GM12878 (cell line): ENCODE data around the gene SUSD1. TPM values are rescaled to one million over a fixed set of nuclear protein-coding genes. Genes with fewer than 3 reads are reported as not detected.

ENCODE experiments used
- ATAC-seq: fragments of 200-7000 bp; cut with Tn5 transposase; 3 replicates; pipeline ENCODE4 v1.9.1; 2020; ENCODE audit warnings: mild to moderate bottlenecking, moderate library complexity
- BruUV-seq: library from RNA; stranded (reverse); fragments of 400-500 nt; replicated peaks from 2 replicates; lab custom pipeline; 2021; lab: Mats Ljungman, UMichigan
- CTCF ChIA-PET: fragments of 300-600 bp; sonication (Branson Sonifier 250); formaldehyde crosslinking; extraction: SDS; loops from one replicate; lab custom pipeline; 2021; ENCODE audit warnings: inconsistent platforms; lab: Yijun Ruan, JAX
- POLR2A ChIA-PET: fragments of 350-600 bp; formaldehyde crosslinking; extraction: SDS; loops from one replicate; lab custom pipeline; 2021; ENCODE audit warnings: inconsistent platforms; lab: Charles Lee
- RAD21 ChIA-PET: fragments of 300-600 bp; sonication (Branson Sonifier 250); formaldehyde crosslinking; loops from one replicate; lab custom pipeline; 2023; ENCODE audit warnings: antibody characterized with exemption; ENCODE audit not compliant: unreplicated experiment; lab: Charles Lee
- SMC1A ChIA-PET: fragments of 300-600 bp; sonication (Branson Sonifier 250); formaldehyde crosslinking; loops from one replicate; lab custom pipeline; 2023; ENCODE audit not compliant: unreplicated experiment, uncharacterized antibody; lab: Charles Lee
- DNase-seq: peaks from one replicate; pipeline ENCODE4 v3.0.0-alpha.2; 2011; ENCODE audit warnings: low read depth, low spot score
- FAIRE-seq: peaks from 3 replicates; lab custom pipeline; 2011; peaks lifted over from hg19 to GRCh38; lab: Jason Lieb, UNC
- H2AFZ ChIP-seq: 2 replicates; pipeline ENCODE4 v1.6.0; 2011; ENCODE audit warnings: low read depth, low read length, control low read depth; ENCODE audit not compliant: control insufficient read depth
- H3K27ac ChIP-seq: 2 replicates; pipeline ENCODE4 v1.5.1; 2011; ENCODE audit warnings: control low read depth; ENCODE audit not compliant: control insufficient read depth, insufficient read depth
- H3K27me3 ChIP-seq, 2 experiments: replicated peaks in 1 of 2; 2 replicates each; pipeline versions ENCODE4 v1.6.0 to v1.6.1; 2011; ENCODE audit warnings: low read length in 1 of 2; ENCODE audit not compliant: control insufficient read depth in 2 of 2, insufficient read depth in 2 of 2
- H3K36me3 ChIP-seq, 2 experiments: 2 replicates each; pipeline ENCODE4 v1.5.1; 2011; ENCODE audit warnings: low read length in 1 of 2; ENCODE audit not compliant: control insufficient read depth in 2 of 2, insufficient read depth in 2 of 2
- H3K4me1 ChIP-seq: 2 replicates; pipeline ENCODE4 v1.6.1; 2011; ENCODE audit warnings: mild to moderate bottlenecking, low read length, moderate library complexity, mixed read lengths; ENCODE audit not compliant: control insufficient read depth, insufficient read depth
- H3K4me2 ChIP-seq: 2 replicates; pipeline ENCODE4 v1.6.0; 2011; ENCODE audit warnings: control low read depth; ENCODE audit not compliant: control insufficient read depth, insufficient read depth
- H3K4me3 ChIP-seq: fragments of 200-600 bp; sonication (generic); 2 replicates; pipeline ENCODE4 v1.5.1; 2016
- H3K79me2 ChIP-seq: 2 replicates; pipeline ENCODE4 v1.6.0; 2011; ENCODE audit warnings: low read length; ENCODE audit not compliant: control insufficient read depth, insufficient read depth
- H3K9ac ChIP-seq: 2 replicates; pipeline ENCODE4 v1.8.0; 2011; ENCODE audit warnings: low read length, control low read depth, mixed read lengths; ENCODE audit not compliant: control insufficient read depth, insufficient read depth
- H3K9me3 ChIP-seq: replicated peaks from 3 replicates; pipeline ENCODE4 v1.5.1; 2011; ENCODE audit warnings: mild to moderate bottlenecking, low read length; ENCODE audit not compliant: control insufficient read depth, insufficient read depth
- H4K20me1 ChIP-seq: 2 replicates; pipeline ENCODE4 v1.6.0; 2011; ENCODE audit not compliant: control insufficient read depth, insufficient read depth
- RFX5 ChIP-seq: IDR thresholded peaks from 2 replicates; pipeline ENCODE4 v1.6.1; 2011; ENCODE audit warnings: low read depth, low read length, improper control_type of control experiment
- SREBF1 ChIP-seq: IDR thresholded peaks from 2 replicates; pipeline ENCODE4 v1.6.1; 2012; ENCODE audit warnings: mild to moderate bottlenecking, low read length
- SUPT20H ChIP-seq: IDR thresholded peaks from 2 replicates; pipeline ENCODE4 v1.6.1; 2011; ENCODE audit warnings: low read depth, mild to moderate bottlenecking, low read length, moderate library complexity, borderline replicate concordance; ENCODE audit not compliant: control insufficient read depth
- TCF12 ChIP-seq: IDR thresholded peaks from 2 replicates; pipeline ENCODE4 v1.6.1; 2011; ENCODE audit warnings: low read depth, mild to moderate bottlenecking, low read length
- WGBS: methylation state at CpG from one replicate; pipeline ENCODE4 v1.1.6; 2016; ENCODE audit warnings: low lambda C conversion rate; ENCODE audit not compliant: insufficient replicate concordance, insufficient coverage; ENCODE audit errors: missing lambda C conversion rate; 5-methylcytosine and 5-hydroxymethylcytosine counted together
- in situ Hi-C: fragments of 300-500 bp; cut with MboI; formaldehyde crosslinking; loops from 9 replicates; pipeline ENCODE4 v1.14.3; 2018; ENCODE audit warnings: mixed read lengths
- intact Hi-C: fragments of 100-400 bp; cut with micrococcal nuclease; formaldehyde crosslinking; loops from one replicate; pipeline ENCODE4 v1.14.2; 2022; ENCODE audit not compliant: unreplicated experiment
- polyA plus RNA-seq, 11 experiments: library from polyadenylated mRNA; depleted of rRNA in 4 of 11; unstranded in 6 of 11; stranded (reverse) in 5 of 11; fragments of >200 nt; fragmentation: Nextera tagmentation in 4 of 11; fragmentation: Illumina TruSeq in 1 of 11; extraction: Ambion mirVana in 4 of 11; extraction: Trizol in 1 of 11; gene quantifications; 1 replicate in 1 of 11; 2 replicates in 10 of 11; pipeline versions ENCODE4 v1.2.1 to v1.2.3, GENCODE V29; 2011 to 2016; ENCODE audit warnings: inconsistent platforms in 2 of 11, missing spikeins in 2 of 11, low read depth in 1 of 11
- total RNA-seq, 4 experiments: library from RNA; depleted of rRNA in 3 of 4; stranded (reverse); fragments of >200 nt in 3 of 4; fragmentation: Illumina TruSeq in 1 of 4; extraction: Trizol in 1 of 4; gene quantifications; 2 replicates each; pipeline versions ENCODE4 v1.2.1 to v1.2.3, GENCODE V29; 2013 to 2021
- TF ChIP-seq, protein P1 (sequence below): fragments of 450-650 bp; formaldehyde crosslinking; IDR thresholded peaks from 2 replicates; pipeline ENCODE4 v1.4.0; 2022; ENCODE audit warnings: mild to moderate bottlenecking, moderate library complexity
- TF ChIP-seq, protein P2 (sequence below): fragments of 150-350 bp; IDR thresholded peaks from 2 replicates; pipeline ENCODE4 v1.6.1; 2016; ENCODE audit warnings: low read depth, low read length
- TF ChIP-seq, protein P3 (sequence below): IDR thresholded peaks from 2 replicates; pipeline ENCODE4 v1.6.1; 2011; ENCODE audit warnings: low read depth, mild to moderate bottlenecking, low read length, moderate library complexity, borderline replicate concordance; ENCODE audit errors: extremely low read depth
- TF ChIP-seq, protein P4 (sequence below): fragments of 450-650 bp; IDR thresholded peaks from 2 replicates; pipeline ENCODE4 v1.6.1; 2017; ENCODE audit warnings: mild to moderate bottlenecking, low read depth, inconsistent platforms; ENCODE audit not compliant: poor library complexity, severe bottlenecking
- TF ChIP-seq, protein P5 (sequence below): IDR thresholded peaks from 2 replicates; pipeline ENCODE4 v1.6.1; 2011; ENCODE audit warnings: borderline replicate concordance, low read depth, mild to moderate bottlenecking, moderate library complexity, low read length; ENCODE audit not compliant: insufficient read depth, poor library complexity, severe bottlenecking

Gene SUSD1
- total and polyA plus RNA-seq, 10 of the 15 experiments (the other 5 are each of a cell fraction or from before 2014, with no cell fraction given) = 6.7 to 20.8 (median 13.2) TPM

DNA sequence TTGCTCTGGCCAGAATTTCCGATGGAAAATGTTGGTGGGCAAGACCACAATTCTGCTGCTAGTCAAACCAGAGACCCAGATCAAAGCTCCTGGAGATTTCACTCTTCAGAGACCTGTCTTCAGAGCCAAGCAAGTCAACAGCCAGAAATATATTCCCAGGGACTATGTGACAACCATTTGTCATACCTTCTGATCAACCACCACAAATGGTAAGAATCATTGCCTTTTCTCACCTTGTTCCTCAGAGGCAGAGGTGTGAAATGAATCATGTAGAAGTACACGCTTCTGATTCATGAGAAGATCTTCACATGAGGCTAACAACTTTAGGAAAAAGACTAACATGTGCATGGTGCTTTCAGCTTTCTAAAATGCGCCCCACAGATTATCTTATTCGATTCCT, 53.5 kb downstream of the SUSD1 start (continued):
- TF ChIP-seq, protein P1, sequence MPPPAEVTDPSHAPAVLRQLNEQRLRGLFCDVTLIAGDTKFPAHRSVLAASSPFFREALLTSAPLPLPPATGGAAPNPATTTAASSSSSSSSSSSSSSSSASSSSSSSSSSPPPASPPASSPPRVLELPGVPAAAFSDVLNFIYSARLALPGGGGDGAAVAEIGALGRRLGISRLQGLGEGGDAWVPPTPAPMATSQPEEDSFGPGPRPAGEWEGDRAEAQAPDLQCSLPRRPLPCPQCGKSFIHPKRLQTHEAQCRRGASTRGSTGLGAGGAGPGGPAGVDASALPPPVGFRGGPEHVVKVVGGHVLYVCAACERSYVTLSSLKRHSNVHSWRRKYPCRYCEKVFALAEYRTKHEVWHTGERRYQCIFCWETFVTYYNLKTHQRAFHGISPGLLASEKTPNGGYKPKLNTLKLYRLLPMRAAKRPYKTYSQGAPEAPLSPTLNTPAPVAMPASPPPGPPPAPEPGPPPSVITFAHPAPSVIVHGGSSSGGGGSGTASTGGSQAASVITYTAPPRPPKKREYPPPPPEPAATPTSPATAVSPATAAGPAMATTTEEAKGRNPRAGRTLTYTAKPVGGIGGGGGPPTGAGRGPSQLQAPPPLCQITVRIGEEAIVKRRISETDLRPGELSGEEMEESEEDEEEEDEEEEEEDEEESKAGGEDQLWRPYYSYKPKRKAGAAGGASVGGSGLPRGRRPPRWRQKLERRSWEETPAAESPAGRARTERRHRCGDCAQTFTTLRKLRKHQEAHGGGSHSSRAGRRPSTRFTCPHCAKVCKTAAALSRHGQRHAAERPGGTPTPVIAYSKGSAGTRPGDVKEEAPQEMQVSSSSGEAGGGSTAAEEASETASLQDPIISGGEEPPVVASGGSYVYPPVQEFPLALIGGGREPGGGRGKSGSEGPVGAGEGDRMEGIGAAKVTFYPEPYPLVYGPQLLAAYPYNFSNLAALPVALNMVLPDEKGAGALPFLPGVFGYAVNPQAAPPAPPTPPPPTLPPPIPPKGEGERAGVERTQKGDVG (CRISPR knock-in tag) = no peak
- TF ChIP-seq TCF12 = no peak

DNA sequence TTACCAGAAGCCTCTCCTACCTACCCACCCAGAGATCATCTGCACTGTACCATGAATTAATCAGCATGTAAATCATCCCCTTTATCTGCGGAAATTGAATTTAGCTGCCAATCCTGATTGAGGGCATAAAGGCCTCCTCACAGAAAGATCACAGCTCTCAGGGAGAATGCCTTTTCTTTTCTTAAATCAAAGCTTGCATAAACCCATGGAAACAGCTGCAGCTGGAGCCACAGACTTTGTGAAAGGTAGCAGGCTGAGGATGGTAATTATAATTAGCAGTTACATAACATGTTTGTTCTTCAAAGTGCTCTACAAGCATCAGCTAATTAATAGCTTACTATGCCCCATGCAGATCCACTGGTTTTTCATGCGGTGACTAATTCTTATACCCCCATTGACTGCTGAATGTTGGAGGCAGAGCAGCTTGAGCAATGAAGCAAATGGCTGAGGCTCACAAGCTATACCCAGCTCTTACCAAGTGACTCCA, 54.6 kb downstream of the SUSD1 start:
- POLR2A ChIA-PET = interaction anchor here (0.5 to 1.0 kb wide), 2 partner anchors 11 to 85 kb away, joined by 3 to 4 read pairs; no protein-coding TSS in a partner anchor
- no peaks in the 10 kb centered on the region for H3K27me3 ChIP-seq
- DNase-seq = no peak
- ATAC-seq = no peak
- intact Hi-C loops (no loop called here), in situ Hi-C loops (no loop called here)
- H3K27ac ChIP-seq = no peak overlapping the region
- SMC1A ChIA-PET = interaction anchor here (1.4 to 1.7 kb wide), 4 partner anchors 13 to 782 kb away, joined by 3 to 7 read pairs (median 6); no protein-coding TSS in a partner anchor
- no peak overlapping the region for H3K4me2 ChIP-seq
- no peak overlapping the region for H3K4me3 ChIP-seq
- RAD21 ChIA-PET = interaction anchor here (1.0 kb wide), 1 partner anchor 22 kb away, joined by 3 read pairs; no protein-coding TSS in a partner anchor
- H3K4me1 ChIP-seq = no peaks in the 10 kb centered on the region
- no peak overlapping the region for H2AFZ ChIP-seq
- no peaks in the 10 kb centered on the region for H3K36me3 ChIP-seq
- H3K9me3 ChIP-seq = no peaks in the 10 kb centered on the region
- FAIRE-seq = no peak
- no TSS peak for BruUV-seq
- WGBS = 100% methylated on average over 2 of the region's 2 CpGs
- no peaks in the 10 kb centered on the region for H4K20me1 ChIP-seq
- no peaks in the 10 kb centered on the region for H3K79me2 ChIP-seq
- H3K9ac ChIP-seq = no peak overlapping the region
- CTCF ChIA-PET = interaction anchor here (0.6 to 2.2 kb wide), 6 partner anchors 8 to 99 kb away, joined by 3 to 7 read pairs (median 3); no protein-coding TSS in a partner anchor
- TF ChIP-seq, protein P2, sequence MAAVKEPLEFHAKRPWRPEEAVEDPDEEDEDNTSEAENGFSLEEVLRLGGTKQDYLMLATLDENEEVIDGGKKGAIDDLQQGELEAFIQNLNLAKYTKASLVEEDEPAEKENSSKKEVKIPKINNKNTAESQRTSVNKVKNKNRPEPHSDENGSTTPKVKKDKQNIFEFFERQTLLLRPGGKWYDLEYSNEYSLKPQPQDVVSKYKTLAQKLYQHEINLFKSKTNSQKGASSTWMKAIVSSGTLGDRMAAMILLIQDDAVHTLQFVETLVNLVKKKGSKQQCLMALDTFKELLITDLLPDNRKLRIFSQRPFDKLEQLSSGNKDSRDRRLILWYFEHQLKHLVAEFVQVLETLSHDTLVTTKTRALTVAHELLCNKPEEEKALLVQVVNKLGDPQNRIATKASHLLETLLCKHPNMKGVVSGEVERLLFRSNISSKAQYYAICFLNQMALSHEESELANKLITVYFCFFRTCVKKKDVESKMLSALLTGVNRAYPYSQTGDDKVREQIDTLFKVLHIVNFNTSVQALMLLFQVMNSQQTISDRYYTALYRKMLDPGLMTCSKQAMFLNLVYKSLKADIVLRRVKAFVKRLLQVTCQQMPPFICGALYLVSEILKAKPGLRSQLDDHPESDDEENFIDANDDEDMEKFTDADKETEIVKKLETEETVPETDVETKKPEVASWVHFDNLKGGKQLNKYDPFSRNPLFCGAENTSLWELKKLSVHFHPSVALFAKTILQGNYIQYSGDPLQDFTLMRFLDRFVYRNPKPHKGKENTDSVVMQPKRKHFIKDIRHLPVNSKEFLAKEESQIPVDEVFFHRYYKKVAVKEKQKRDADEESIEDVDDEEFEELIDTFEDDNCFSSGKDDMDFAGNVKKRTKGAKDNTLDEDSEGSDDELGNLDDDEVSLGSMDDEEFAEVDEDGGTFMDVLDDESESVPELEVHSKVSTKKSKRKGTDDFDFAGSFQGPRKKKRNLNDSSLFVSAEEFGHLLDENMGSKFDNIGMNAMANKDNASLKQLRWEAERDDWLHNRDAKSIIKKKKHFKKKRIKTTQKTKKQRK = no peak
- no peak for TF ChIP-seq SUPT20H
- no peak for TF ChIP-seq RFX5
- TF ChIP-seq, protein P3, sequence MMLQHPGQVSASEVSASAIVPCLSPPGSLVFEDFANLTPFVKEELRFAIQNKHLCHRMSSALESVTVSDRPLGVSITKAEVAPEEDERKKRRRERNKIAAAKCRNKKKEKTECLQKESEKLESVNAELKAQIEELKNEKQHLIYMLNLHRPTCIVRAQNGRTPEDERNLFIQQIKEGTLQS = no peak
- TF ChIP-seq SREBF1 = no peak
- TF ChIP-seq, protein P4, sequence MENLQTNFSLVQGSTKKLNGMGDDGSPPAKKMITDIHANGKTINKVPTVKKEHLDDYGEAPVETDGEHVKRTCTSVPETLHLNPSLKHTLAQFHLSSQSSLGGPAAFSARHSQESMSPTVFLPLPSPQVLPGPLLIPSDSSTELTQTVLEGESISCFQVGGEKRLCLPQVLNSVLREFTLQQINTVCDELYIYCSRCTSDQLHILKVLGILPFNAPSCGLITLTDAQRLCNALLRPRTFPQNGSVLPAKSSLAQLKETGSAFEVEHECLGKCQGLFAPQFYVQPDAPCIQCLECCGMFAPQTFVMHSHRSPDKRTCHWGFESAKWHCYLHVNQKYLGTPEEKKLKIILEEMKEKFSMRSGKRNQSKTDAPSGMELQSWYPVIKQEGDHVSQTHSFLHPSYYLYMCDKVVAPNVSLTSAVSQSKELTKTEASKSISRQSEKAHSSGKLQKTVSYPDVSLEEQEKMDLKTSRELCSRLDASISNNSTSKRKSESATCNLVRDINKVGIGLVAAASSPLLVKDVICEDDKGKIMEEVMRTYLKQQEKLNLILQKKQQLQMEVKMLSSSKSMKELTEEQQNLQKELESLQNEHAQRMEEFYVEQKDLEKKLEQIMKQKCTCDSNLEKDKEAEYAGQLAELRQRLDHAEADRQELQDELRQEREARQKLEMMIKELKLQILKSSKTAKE = no peak
- TF ChIP-seq, protein P5, sequence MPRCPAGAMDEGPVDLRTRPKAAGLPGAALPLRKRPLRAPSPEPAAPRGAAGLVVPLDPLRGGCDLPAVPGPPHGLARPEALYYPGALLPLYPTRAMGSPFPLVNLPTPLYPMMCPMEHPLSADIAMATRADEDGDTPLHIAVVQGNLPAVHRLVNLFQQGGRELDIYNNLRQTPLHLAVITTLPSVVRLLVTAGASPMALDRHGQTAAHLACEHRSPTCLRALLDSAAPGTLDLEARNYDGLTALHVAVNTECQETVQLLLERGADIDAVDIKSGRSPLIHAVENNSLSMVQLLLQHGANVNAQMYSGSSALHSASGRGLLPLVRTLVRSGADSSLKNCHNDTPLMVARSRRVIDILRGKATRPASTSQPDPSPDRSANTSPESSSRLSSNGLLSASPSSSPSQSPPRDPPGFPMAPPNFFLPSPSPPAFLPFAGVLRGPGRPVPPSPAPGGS = no peak
